HepG2 (cell line): Measurements from ENCODE around the gene ZFAND2A. TPM values are rescaled to one million over a fixed set of nuclear protein-coding genes. Genes with fewer than 3 reads are reported as not detected.

Experiments used
- ETV5 ChIP-seq: IDR thresholded peaks from 2 replicates; pipeline ENCODE4 v1.6.1; 2018; ENCODE audit warnings: missing biosample characterization, missing genetic modification reagents, inconsistent platforms, borderline replicate concordance
- GATAD2A ChIP-seq: IDR thresholded peaks from 2 replicates; pipeline ENCODE4 v1.6.1; 2016
- HOXD1 ChIP-seq: sonication (generic); formaldehyde crosslinking; IDR thresholded peaks from 2 replicates; pipeline ENCODE4 v1.5.0; 2020; ENCODE audit warnings: missing genetic modification reagents
- PCBP1 ChIP-seq: fragments of 200-400 bp; formaldehyde crosslinking; IDR thresholded peaks from 2 replicates; pipeline ENCODE4 v1.6.1; 2017; ENCODE audit warnings: mild to moderate bottlenecking, low read depth, low read length, borderline replicate concordance
- POLR2AphosphoS2 ChIP-seq: IDR thresholded peaks from 2 replicates; pipeline ENCODE4 v1.6.1; 2011; ENCODE audit warnings: low read depth, low read length, improper control_type of control experiment
- SMARCE1 ChIP-seq: fragments of 450-650 bp; IDR thresholded peaks from 2 replicates; pipeline ENCODE4 v1.6.1; 2017; ENCODE audit warnings: borderline replicate concordance
- SMYD3 ChIP-seq: sonication (generic); formaldehyde crosslinking; IDR thresholded peaks from 2 replicates; pipeline ENCODE4 v1.8.1; 2023; ENCODE audit warnings: mild to moderate bottlenecking, missing genetic modification reagents
- TFAP4 ChIP-seq: sonication (generic); IDR thresholded peaks from 2 replicates; pipeline ENCODE4 v1.6.1; 2016; ENCODE audit warnings: low read depth, borderline replicate concordance
- ZBTB2 ChIP-seq: sonication (generic); formaldehyde crosslinking; IDR thresholded peaks from 2 replicates; pipeline ENCODE4 v1.8.0; 2022; ENCODE audit warnings: low read depth, missing genetic modification reagents
- ZFP36L2 ChIP-seq: sonication (generic); formaldehyde crosslinking; IDR thresholded peaks from 2 replicates; pipeline ENCODE4 v1.4.0; 2020; ENCODE audit warnings: missing genetic modification reagents
- ZNF160 ChIP-seq: sonication (generic); formaldehyde crosslinking; IDR thresholded peaks from 2 replicates; pipeline ENCODE4 v1.8.0; 2022; ENCODE audit warnings: mild to moderate bottlenecking, inconsistent platforms, missing genetic modification reagents
- ZNF530 ChIP-seq: sonication (generic); formaldehyde crosslinking; IDR thresholded peaks from 2 replicates; pipeline ENCODE4 v1.5.0; 2020; ENCODE audit warnings: low read depth, mild to moderate bottlenecking, missing genetic modification reagents
- ZNF546 ChIP-seq: sonication (generic); formaldehyde crosslinking; conservative IDR thresholded peaks from 2 replicates; pipeline ENCODE4 v1.8.1; 2023; ENCODE audit warnings: mild to moderate bottlenecking, missing genetic modification reagents
- ZNF660 ChIP-seq: sonication (generic); formaldehyde crosslinking; IDR thresholded peaks from 2 replicates; pipeline ENCODE4 v1.5.1; 2020; ENCODE audit warnings: mild to moderate bottlenecking, low read depth, missing genetic modification reagents, borderline replicate concordance
- ZSCAN31 ChIP-seq: sonication (generic); formaldehyde crosslinking; IDR thresholded peaks from 2 replicates; pipeline ENCODE4 v1.5.0; 2020; ENCODE audit warnings: low read depth, mild to moderate bottlenecking, missing genetic modification reagents
- polyA plus RNA-seq, 8 experiments: library from polyadenylated mRNA; depleted of rRNA in 3 of 8; stranded (reverse) in 7 of 8; unstranded in 1 of 8; fragments of >200 nt; fragmentation: Illumina TruSeq in 4 of 8; extraction: Trizol in 4 of 8; gene quantifications; 2 replicates each; pipeline versions ENCODE4 v1.2.1 to v1.2.3, GENCODE V29; 2011 to 2016; ENCODE audit warnings: low read depth in 4 of 8, missing spikeins in 1 of 8, mixed read lengths in 1 of 8; ENCODE audit not compliant: insufficient read depth in 1 of 8
- total RNA-seq, 5 experiments: library from RNA; depleted of rRNA; stranded (reverse); fragments of >200 nt; fragmentation: Illumina TruSeq; extraction: Trizol; gene quantifications; 2 replicates each; pipeline ENCODE4 v1.2.3, GENCODE V29; 2016; ENCODE audit warnings: low read depth in 1 of 5
- TF ChIP-seq, protein P1 (sequence below): sonication (generic); formaldehyde crosslinking; IDR thresholded peaks from 2 replicates; pipeline ENCODE4 v1.5.0; 2020; ENCODE audit warnings: mild to moderate bottlenecking, missing genetic modification reagents
- TF ChIP-seq, protein P2 (sequence below): sonication (generic); formaldehyde crosslinking; IDR thresholded peaks from 2 replicates; pipeline ENCODE4 v1.8.0; 2022; ENCODE audit warnings: missing genetic modification reagents, mild to moderate bottlenecking, inconsistent platforms, borderline replicate concordance
- TF ChIP-seq, protein P3 (sequence below): sonication (generic); formaldehyde crosslinking; IDR thresholded peaks from 2 replicates; pipeline ENCODE4 v1.5.1; 2020; ENCODE audit warnings: missing genetic modification reagents, mild to moderate bottlenecking, borderline replicate concordance

ZFAND2A gene
- total and polyA plus RNA-seq, 2 of the 13 experiments (the other 11 are each of a cell fraction or from before 2014, with no cell fraction given) = 140 to 153 TPM

GRCh38 chr7:1156782-1157535 lies 3.0 kb downstream of the ZFAND2A start (continued):
- TF ChIP-seq, protein P1, sequence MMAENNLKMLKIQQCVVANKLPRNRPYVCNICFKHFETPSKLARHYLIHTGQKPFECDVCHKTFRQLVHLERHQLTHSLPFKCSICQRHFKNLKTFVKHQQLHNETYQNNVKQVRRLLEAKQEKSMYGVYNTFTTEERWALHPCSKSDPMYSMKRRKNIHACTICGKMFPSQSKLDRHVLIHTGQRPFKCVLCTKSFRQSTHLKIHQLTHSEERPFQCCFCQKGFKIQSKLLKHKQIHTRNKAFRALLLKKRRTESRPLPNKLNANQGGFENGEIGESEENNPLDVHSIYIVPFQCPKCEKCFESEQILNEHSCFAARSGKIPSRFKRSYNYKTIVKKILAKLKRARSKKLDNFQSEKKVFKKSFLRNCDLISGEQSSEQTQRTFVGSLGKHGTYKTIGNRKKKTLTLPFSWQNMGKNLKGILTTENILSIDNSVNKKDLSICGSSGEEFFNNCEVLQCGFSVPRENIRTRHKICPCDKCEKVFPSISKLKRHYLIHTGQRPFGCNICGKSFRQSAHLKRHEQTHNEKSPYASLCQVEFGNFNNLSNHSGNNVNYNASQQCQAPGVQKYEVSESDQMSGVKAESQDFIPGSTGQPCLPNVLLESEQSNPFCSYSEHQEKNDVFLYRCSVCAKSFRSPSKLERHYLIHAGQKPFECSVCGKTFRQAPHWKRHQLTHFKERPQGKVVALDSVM (CRISPR knock-in tag) = peak; percentile 46; the same call in 1 of the 2 replicates
- peak; percentile 69 for TF ChIP-seq ZNF160 (CRISPR knock-in tag)
- TF ChIP-seq, protein P2, sequence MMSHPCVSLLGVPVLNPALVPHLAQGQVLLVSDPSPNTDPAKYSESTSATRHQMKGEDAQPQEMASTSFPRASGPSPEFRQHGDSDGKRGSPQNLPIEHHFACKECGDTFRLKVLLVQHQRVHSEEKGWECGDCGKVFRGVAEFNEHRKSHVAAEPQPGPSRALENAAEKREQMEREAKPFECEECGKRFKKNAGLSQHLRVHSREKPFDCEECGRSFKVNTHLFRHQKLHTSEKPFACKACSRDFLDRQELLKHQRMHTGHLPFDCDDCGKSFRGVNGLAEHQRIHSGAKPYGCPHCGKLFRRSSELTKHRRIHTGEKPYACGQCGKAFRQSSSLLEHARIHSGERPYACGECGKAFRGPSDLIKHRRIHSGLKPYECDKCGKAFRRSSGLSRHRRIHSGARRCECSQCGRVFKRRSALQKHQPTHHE (CRISPR knock-in tag) = peak; percentile 92; the same call in 1 of the 2 replicates
- no peak for TF ChIP-seq ZBTB2 (CRISPR knock-in tag)
- TF ChIP-seq, protein P3, sequence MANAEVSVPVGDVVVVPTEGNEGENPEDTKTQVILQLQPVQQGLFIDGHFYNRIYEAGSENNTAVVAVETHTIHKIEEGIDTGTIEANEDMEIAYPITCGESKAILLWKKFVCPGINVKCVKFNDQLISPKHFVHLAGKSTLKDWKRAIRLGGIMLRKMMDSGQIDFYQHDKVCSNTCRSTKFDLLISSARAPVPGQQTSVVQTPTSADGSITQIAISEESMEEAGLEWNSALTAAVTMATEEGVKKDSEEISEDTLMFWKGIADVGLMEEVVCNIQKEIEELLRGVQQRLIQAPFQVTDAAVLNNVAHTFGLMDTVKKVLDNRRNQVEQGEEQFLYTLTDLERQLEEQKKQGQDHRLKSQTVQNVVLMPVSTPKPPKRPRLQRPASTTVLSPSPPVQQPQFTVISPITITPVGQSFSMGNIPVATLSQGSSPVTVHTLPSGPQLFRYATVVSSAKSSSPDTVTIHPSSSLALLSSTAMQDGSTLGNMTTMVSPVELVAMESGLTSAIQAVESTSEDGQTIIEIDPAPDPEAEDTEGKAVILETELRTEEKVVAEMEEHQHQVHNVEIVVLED = peak; percentile 67; the same call in 1 of the 2 replicates
- TF ChIP-seq ZNF530 = no peak
- TF ChIP-seq GATAD2A (CRISPR knock-in tag) = peak; percentile 96
- 0 out of 2 replicates have a peak, but pooled peaks have one; percentile 7 for TF ChIP-seq ZFP36L2 (CRISPR knock-in tag)
- no peak for TF ChIP-seq SMARCE1
- TF ChIP-seq PCBP1 = no peak
- TF ChIP-seq ZNF546 (CRISPR knock-in tag) = no peak
- TF ChIP-seq ZSCAN31 (CRISPR knock-in tag) = no peak; the same call in 1 of the 2 replicates
- no peak for TF ChIP-seq ZNF660 (CRISPR knock-in tag)
- TF ChIP-seq TFAP4 = peak; percentile 80
- TF ChIP-seq SMYD3 (CRISPR knock-in tag) = peak; percentile 96; the same call in 1 of the 2 replicates
- TF ChIP-seq ETV5 = peak; percentile 84
- peak; percentile 55; the same call in 1 of the 2 replicates for TF ChIP-seq HOXD1 (CRISPR knock-in tag)
- peak; percentile 90 for TF ChIP-seq POLR2AphosphoS2
